IPS-20b (cell line): ENCODE results near the gene TMEM271.

Source experiments
- H3K27ac ChIP-seq: one replicate; pipeline ENCODE4 v1.5.1; 2013; ENCODE audit warnings: low read length
- H3K27me3 ChIP-seq: 2 replicates; pipeline ENCODE4 v1.6.1; 2013; ENCODE audit warnings: mild to moderate bottlenecking, low read length, inconsistent platforms; ENCODE audit not compliant: insufficient read depth
- H3K36me3 ChIP-seq: 2 replicates; pipeline ENCODE4 v1.6.1; 2013; ENCODE audit warnings: low read depth, mild to moderate bottlenecking, inconsistent platforms, low read length, moderate library complexity; ENCODE audit not compliant: insufficient read depth
- H3K4me1 ChIP-seq: 2 replicates; pipeline ENCODE4 v1.6.1; 2013; ENCODE audit warnings: mild to moderate bottlenecking, control low read depth, inconsistent platforms, low read length, moderate library complexity; ENCODE audit not compliant: insufficient read depth
- H3K4me3 ChIP-seq: 2 replicates; pipeline ENCODE4 v1.5.1; 2013; ENCODE audit warnings: mild to moderate bottlenecking, low read length, inconsistent platforms
- H3K9ac ChIP-seq: 2 replicates; pipeline ENCODE4 v1.6.1; 2013; ENCODE audit warnings: low read depth, mild to moderate bottlenecking, inconsistent platforms, low read length, moderate library complexity
- H3K9me3 ChIP-seq: 2 replicates; pipeline ENCODE4 v1.6.1; 2013; ENCODE audit warnings: mild to moderate bottlenecking, low read depth, low read length, inconsistent platforms; ENCODE audit not compliant: insufficient read depth

TMEM271 gene

GRCh38 chr4:617644-618641 lies 41.8 kb upstream of the TMEM271 start:
- Histone ChIP-seq H3K27me3 (no peaks in the 10 kb centered on the region; the same call in 1 of the 2 replicates), H3K4me3 (no peak overlapping the region), H3K9ac (no peak overlapping the region), H3K27ac (no peak overlapping the region), H3K36me3 (no peaks in the 10 kb centered on the region), H3K9me3 (no peaks in the 10 kb centered on the region), H3K4me1 (no peaks in the 10 kb centered on the region)

GRCh38 chr4:616911-617643 lies 41.0 kb upstream of the TMEM271 start:
- Histone ChIP-seq H3K9me3 (no peaks in the 10 kb centered on the region), H3K4me3 (no peak overlapping the region), H3K9ac (no peak overlapping the region), H3K4me1 (no peaks in the 10 kb centered on the region), H3K36me3 (no peaks in the 10 kb centered on the region), H3K27ac (no peak overlapping the region), H3K27me3 (no peaks in the 10 kb centered on the region; the same call in none of the 2 replicates)

DNA sequence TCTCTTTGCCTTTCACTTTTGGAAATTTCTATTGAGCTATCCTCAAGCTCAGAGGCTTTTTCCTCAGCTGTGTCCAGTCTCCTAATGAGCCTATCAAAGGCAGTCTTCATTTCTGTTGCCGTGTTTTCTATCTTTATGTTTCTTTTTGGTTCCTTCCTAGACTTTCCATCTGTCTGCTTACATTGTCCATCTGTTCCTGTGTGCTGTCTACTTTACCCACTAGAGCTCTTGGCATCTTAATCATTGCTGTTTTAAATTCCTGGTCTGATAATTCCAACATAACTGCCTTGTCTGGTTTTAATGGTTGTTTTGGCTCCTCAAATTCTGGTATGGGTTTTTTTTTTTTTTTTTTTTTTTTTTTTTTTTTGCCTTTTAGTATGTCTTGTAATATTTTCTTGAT lies 40.0 kb upstream of the TMEM271 start:
- Histone ChIP-seq H3K27ac (no peak overlapping the region), H3K4me3 (no peak overlapping the region), H3K36me3 (no peaks in the 10 kb centered on the region), H3K27me3 (no peaks in the 10 kb centered on the region; the same call in none of the 2 replicates), H3K9me3 (no peaks in the 10 kb centered on the region), H3K9ac (no peak overlapping the region), H3K4me1 (no peaks in the 10 kb centered on the region)

- Histone ChIP-seq H3K9ac (no peak overlapping the region), H3K27me3 (no peaks in the 10 kb centered on the region; the same call in none of the 2 replicates), H3K27ac (no peak overlapping the region), H3K4me1 (no peaks in the 10 kb centered on the region), H3K36me3 (no peaks in the 10 kb centered on the region), H3K9me3 (no peaks in the 10 kb centered on the region), H3K4me3 (no peak overlapping the region)
Observed at GRCh38 chr4:613126-613525, 37.0 kb upstream of the TMEM271 start.

DNA sequence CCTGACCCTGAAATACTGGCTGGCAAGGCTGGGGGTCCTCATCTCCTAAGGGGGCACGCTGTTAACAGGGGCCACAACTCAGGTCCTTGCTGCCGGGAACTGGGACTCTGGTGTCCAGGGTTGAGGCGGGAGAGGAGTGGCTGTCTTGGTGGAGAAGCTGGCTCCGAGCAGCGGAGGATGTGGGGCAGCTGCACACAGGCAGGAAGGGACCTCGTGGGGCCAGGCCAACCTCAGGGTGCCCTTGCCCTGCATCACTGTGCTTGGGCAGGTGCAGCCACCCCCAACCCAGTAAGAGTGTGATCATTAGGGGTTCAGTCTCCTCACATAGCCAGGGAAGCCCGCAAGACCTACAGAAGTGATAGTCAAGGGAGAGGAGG lies 36.6 kb upstream of the TMEM271 start:
- H3K36me3 ChIP-seq = no peaks in the 10 kb centered on the region
- H3K4me1 ChIP-seq = no peaks in the 10 kb centered on the region
- no peak overlapping the region for H3K4me3 ChIP-seq
- H3K27me3 ChIP-seq = no peaks in the 10 kb centered on the region; the same call in none of the 2 replicates
- no peak overlapping the region for H3K9ac ChIP-seq
- H3K27ac ChIP-seq = no peak overlapping the region
- H3K9me3 ChIP-seq = no peaks in the 10 kb centered on the region

- Histone ChIP-seq H3K9ac (no peak overlapping the region), H3K27me3 (no peaks in the 10 kb centered on the region; the same call in none of the 2 replicates), H3K27ac (no peak overlapping the region), H3K9me3 (no peaks in the 10 kb centered on the region), H3K4me1 (no peaks in the 10 kb centered on the region), H3K4me3 (no peak overlapping the region), H3K36me3 (no peaks in the 10 kb centered on the region)
Observed at GRCh38 chr4:612052-612748, 36.1 kb upstream of the TMEM271 start.

DNA sequence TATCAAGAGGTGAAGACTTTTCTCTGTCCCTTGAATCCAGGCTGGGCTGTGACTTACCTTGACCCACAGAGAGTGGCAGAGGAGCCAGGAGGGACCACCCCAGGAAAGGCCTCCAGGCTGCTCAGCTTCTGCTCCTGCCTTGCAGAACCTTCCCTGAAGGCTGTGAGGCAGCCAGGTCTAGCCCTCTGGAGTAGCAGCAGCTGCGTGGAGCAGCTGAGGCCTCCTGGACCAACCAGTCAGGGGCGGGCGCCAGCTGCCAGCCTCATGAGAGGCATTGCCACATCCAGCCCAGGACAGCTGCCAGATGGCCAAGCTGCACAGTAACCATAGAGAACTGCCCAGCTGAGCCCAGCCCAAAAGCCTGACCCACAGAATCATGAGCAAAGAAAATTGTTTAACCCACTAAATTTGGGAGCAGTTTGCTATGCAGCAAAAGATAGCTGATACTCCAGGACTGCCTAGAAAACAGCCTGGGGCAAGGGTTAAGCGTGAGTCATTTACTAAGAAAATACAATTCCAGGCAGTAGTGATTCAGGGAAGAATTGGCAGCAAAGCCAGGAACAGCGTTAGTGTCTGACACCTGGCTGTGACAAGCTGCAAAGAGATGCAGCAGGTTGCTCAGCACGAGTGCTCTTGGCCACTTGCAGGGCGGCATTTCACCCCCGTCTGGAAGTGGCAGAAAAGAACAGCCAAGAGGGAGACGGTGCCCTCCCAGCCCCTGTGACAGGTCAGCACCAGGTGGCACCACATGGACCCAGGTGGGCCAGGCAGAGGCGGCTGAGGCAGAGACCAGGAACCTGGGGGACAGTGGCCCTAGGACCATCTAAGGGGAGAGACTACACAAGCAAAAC lies 34.5 kb upstream of the TMEM271 start:
- Histone ChIP-seq H3K9me3 (no peaks in the 10 kb centered on the region), H3K27ac (no peak overlapping the region), H3K4me1 (no peaks in the 10 kb centered on the region), H3K36me3 (no peaks in the 10 kb centered on the region), H3K4me3 (no peak overlapping the region), H3K27me3 (no peaks in the 10 kb centered on the region; the same call in none of the 2 replicates), H3K9ac (no peak overlapping the region)

DNA sequence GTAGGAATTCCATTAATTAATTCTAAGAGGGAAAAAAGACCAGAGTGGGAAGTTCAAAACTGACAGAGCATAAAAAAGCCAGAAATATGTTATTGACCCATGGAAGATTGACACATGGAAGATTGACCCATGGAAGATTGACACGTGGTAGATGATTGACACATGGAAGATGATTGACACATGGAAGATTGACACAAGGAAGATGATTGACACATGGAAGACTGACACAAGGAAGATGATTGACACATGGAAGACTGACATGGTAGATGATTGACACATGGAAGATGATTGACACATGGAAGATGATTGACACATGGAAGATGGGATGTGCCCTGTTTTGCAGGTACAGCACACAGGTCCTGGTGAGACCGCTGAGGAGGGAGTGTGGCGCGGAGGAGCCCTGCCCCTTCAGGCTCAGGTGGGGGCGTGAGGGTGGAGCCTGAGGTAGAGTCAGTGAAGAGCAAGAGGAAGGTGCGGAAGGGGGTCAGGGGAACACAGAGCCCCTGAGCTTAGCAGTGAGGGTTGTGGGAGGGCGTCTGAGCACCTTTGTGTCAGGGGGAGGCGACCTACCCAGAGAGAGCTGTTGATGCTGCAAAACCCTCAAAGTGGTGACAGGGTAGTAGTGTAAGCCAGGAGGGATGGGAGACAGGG lies 33.4 kb upstream of the TMEM271 start:
- Histone ChIP-seq H3K9me3 (no peaks in the 10 kb centered on the region), H3K4me3 (no peak overlapping the region), H3K4me1 (no peaks in the 10 kb centered on the region), H3K27ac (no peak overlapping the region), H3K9ac (no peak overlapping the region), H3K36me3 (no peaks in the 10 kb centered on the region), H3K27me3 (no peaks in the 10 kb centered on the region; the same call in none of the 2 replicates)

DNA sequence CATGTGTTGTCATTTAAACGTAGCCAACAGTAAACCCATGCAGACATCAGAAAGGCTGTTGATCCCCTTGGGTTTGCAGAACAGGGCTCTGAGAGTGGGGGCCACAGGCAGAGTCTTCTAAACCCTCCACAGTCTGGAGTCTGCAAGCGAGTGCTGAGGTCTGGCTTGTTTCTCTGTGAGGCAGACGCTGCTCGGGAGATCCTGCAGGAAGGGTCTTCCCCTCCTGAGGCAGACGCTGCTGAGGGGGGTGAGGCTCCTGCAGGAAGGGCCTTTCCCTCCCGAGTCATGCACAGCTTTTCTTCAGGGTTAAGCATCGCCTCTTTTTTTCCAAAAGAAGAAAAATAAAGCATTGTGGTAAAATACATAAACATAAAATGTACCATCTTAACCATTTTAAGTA lies 32.1 kb upstream of the TMEM271 start:
- Histone ChIP-seq H3K4me3 (no peak overlapping the region), H3K27me3 (no peaks in the 10 kb centered on the region; the same call in none of the 2 replicates), H3K36me3 (no peaks in the 10 kb centered on the region), H3K9ac (no peak overlapping the region), H3K27ac (no peak overlapping the region), H3K4me1 (no peaks in the 10 kb centered on the region), H3K9me3 (no peaks in the 10 kb centered on the region)

DNA sequence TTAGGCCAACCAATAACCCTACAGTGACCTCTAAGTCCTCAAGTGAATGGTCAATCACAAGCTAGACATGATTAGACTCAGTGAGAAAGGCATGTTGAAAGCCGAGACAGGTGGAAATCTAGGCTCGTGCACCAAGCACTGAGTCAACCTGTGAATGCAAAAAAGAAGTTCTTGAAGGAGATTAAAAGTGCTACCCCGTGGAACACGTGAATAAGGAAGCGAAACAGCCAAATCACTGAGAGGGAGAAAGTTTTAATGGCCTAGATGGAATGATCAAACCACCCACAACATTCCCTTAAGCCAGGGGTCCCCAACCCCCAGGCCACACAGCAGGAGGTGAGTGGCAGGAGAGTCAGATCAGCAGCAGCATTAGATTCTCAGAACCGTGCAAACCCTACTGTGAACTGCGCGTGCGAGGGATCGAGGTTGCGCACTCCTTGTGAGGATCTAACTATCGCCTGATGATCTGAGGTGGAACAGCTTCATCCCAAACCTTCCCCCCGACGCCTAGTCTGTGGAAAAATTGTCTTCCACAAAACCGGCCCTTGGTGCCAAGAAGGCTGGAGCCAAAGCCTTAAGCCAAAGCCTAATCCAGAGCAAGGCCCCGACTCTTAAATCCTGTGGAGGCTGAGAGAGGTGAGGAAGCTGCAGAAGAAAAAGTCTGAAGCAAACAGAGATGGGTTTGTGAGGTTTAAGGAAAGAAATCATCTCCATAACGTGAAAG lies 29.8 kb upstream of the TMEM271 start:
- no peak overlapping the region for H3K4me3 ChIP-seq
- no peaks in the 10 kb centered on the region; the same call in 1 of the 2 replicates for H3K27me3 ChIP-seq
- no peaks in the 10 kb centered on the region for H3K9me3 ChIP-seq
- H3K4me1 ChIP-seq = no peaks in the 10 kb centered on the region
- no peak overlapping the region for H3K9ac ChIP-seq
- H3K36me3 ChIP-seq = no peaks in the 10 kb centered on the region
- H3K27ac ChIP-seq = no peak overlapping the region
